ENCODE results near the gene FGFR4. TPM values are rescaled to one million over a fixed set of nuclear protein-coding genes. Genes with fewer than 3 reads are reported as not detected.

Gene FGFR4
- polyA plus RNA-seq, 1 donor (not counting 4 experiments of a cell fraction or from before 2014, with no cell fraction given), result 0.62 TPM

DNA sequence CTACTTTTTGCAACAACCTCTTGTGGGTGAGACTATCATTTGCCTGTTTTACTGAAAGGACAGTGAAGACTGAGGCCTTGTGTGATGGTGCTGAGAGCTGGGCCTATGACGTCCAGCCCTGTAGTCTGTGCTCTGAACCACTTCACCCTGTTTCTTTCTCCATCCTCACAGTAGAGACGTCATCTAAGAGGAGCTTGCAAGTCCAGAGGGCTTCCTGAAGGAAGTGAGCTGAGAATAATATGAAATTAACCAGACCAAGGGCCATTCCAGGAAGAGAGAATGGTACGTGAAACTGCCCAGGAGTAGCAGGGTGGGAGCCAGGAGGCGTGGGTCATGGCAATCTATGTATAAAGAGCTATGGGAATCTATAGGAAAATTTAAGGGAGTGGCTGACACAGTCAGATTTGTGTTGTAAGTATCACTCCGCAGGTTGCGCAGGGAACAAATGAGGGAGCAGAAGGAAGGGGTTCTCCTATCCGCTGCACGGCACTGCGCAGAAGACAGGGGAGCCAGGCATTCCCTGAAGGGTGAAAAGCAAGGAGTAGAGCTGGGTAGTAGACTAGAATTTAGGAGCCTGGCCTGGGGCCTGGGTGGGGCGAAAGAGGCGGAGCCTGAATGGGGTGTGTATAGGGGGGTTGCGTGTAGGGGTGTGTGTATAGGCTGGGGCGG is 596 bp upstream of the FGFR4 start:
- Histone ChIP-seq H3K79me2 (ENCODE audit: control insufficient read depth, insufficient read depth, low read length) (no peaks in the 10 kb centered on the region), H3K4me3 (ENCODE audit: control insufficient read depth in 2 of 3, extremely low read depth in 1 of 3, insufficient read depth in 2 of 3, low read depth in 1 of 3, low read length in 3 of 3) (peak overlapping the region in 1 of 3 experiments; percentile 30), H3K9ac (ENCODE audit: control insufficient read depth, extremely low read depth, insufficient read depth, low read length) (no peak overlapping the region), H3K4me2 (ENCODE audit: control insufficient read depth, extremely low read depth, insufficient read depth, low read depth, low read length) (peak overlapping the region; percentile 45), H2AFZ (ENCODE audit: control insufficient read depth, low read length) (no peak overlapping the region), H3K27ac (ENCODE audit: control insufficient read depth, insufficient read depth, low read length) (no peak overlapping the region), H3K4me1 (ENCODE audit: control insufficient read depth, extremely low read depth, insufficient read depth, low read length) (peaks cover 2% of the 10 kb centered on the region), H3K9me1 (ENCODE audit: control insufficient read depth, extremely low read depth, insufficient read depth, low read length) (no peaks in the 10 kb centered on the region), H3K27me3 (ENCODE audit: control insufficient read depth, extremely low read depth, insufficient read depth, low read length) (peaks cover 10% of the 10 kb centered on the region), H3K9me3 (ENCODE audit: control insufficient read depth, low read depth, low read length) (no peaks in the 10 kb centered on the region), H4K20me1 (ENCODE audit: control insufficient read depth, extremely low read depth, insufficient read depth, low read length) (no peaks in the 10 kb centered on the region), H3K36me3 (ENCODE audit: control insufficient read depth in 2 of 2, extremely low read depth in 1 of 2, insufficient read depth in 2 of 2, low read length in 2 of 2) (no peaks in the 10 kb centered on the region)
- DNase-seq (ENCODE audit: low read depth, low spot score), result no peak
- dilution Hi-C loops (cut with MboI; ENCODE audit: extremely low pct_ligation_motif_present, low sequenced_read_pairs), result no loop called here
- no peak for TF ChIP-seq EZH2 (IDR thresholded peaks at IDR 0.05; ENCODE audit: low read length)
- TF ChIP-seq, protein P1, sequence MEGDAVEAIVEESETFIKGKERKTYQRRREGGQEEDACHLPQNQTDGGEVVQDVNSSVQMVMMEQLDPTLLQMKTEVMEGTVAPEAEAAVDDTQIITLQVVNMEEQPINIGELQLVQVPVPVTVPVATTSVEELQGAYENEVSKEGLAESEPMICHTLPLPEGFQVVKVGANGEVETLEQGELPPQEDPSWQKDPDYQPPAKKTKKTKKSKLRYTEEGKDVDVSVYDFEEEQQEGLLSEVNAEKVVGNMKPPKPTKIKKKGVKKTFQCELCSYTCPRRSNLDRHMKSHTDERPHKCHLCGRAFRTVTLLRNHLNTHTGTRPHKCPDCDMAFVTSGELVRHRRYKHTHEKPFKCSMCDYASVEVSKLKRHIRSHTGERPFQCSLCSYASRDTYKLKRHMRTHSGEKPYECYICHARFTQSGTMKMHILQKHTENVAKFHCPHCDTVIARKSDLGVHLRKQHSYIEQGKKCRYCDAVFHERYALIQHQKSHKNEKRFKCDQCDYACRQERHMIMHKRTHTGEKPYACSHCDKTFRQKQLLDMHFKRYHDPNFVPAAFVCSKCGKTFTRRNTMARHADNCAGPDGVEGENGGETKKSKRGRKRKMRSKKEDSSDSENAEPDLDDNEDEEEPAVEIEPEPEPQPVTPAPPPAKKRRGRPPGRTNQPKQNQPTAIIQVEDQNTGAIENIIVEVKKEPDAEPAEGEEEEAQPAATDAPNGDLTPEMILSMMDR (optimal IDR thresholded peaks at IDR 0.05 in 1 of 3, IDR thresholded peaks at IDR 0.05 in 1 of 3, conservative IDR thresholded peaks at IDR 0.05 in 1 of 3; ENCODE audit: extremely low read depth in 1 of 3, insufficient read depth in 2 of 3, low read length in 3 of 3), result peak in 1 of 3 experiments; percentile 2
- FAIRE-seq, result no peak

DNA sequence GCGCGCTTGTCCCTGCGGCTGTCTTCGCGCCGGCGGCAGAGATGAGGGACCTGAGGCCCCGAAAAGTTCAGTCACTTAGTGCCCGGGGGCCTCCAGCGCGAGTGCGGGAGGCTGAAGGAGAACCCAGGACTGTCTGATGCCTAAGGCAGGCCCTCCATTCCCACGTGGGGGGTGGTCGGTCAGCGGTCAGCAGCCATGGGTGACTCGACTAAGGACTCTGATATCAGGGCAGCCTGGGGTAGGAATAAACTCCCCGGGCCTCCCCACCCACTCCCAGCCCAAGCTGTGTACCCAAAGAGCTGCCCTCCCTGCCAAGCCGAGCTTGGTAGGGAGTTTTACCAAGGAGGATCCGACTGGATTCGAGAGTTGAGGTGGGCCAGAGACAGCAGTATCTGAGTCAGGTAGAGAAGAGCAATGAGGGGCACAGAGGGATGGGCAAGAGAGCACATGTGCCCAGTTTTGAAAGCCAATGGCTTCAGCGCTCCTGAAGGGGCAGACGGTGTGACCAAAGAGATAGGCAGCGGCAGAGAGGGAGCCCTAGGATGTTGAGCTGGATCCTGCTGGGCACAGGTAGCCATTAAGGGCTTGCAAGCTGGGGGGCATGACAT is 787 bp downstream of the FGFR4 start:
- TF ChIP-seq, protein P1 (optimal IDR thresholded peaks at IDR 0.05 in 1 of 3, IDR thresholded peaks at IDR 0.05 in 1 of 3, conservative IDR thresholded peaks at IDR 0.05 in 1 of 3; ENCODE audit: extremely low read depth in 1 of 3, insufficient read depth in 2 of 3, low read length in 3 of 3), result no peak
- no peak for TF ChIP-seq EZH2 (IDR thresholded peaks at IDR 0.05; ENCODE audit: low read length)
- Histone ChIP-seq H3K9me3 (ENCODE audit: control insufficient read depth, low read depth, low read length) (no peaks in the 10 kb centered on the region), H3K4me2 (ENCODE audit: control insufficient read depth, extremely low read depth, insufficient read depth, low read depth, low read length) (peak overlapping the region; percentile 60), H3K9ac (ENCODE audit: control insufficient read depth, extremely low read depth, insufficient read depth, low read length) (peak overlapping the region; percentile 41), H3K4me3 (ENCODE audit: control insufficient read depth in 2 of 3, extremely low read depth in 1 of 3, insufficient read depth in 2 of 3, low read depth in 1 of 3, low read length in 3 of 3) (peak overlapping the region; percentile 42 to 52 (median 52)), H3K79me2 (ENCODE audit: control insufficient read depth, insufficient read depth, low read length) (no peaks in the 10 kb centered on the region), H3K27me3 (ENCODE audit: control insufficient read depth, extremely low read depth, insufficient read depth, low read length) (peaks cover 10% of the 10 kb centered on the region), H2AFZ (ENCODE audit: control insufficient read depth, low read length) (peak overlapping the region; percentile 81), H3K36me3 (ENCODE audit: control insufficient read depth in 2 of 2, extremely low read depth in 1 of 2, insufficient read depth in 2 of 2, low read length in 2 of 2) (no peaks in the 10 kb centered on the region), H3K27ac (ENCODE audit: control insufficient read depth, insufficient read depth, low read length) (no peak overlapping the region), H3K9me1 (ENCODE audit: control insufficient read depth, extremely low read depth, insufficient read depth, low read length) (no peaks in the 10 kb centered on the region), H3K4me1 (ENCODE audit: control insufficient read depth, extremely low read depth, insufficient read depth, low read length) (peaks cover 2% of the 10 kb centered on the region), H4K20me1 (ENCODE audit: control insufficient read depth, extremely low read depth, insufficient read depth, low read length) (no peaks in the 10 kb centered on the region)
- dilution Hi-C loops (cut with MboI; ENCODE audit: extremely low pct_ligation_motif_present, low sequenced_read_pairs), result no loop called here
- FAIRE-seq (no peak), DNase-seq (ENCODE audit: low read depth, low spot score) (no peak)
